PC-3 (cell line): ENCODE results near the gene CRLF1. TPM values are rescaled to one million over a fixed set of nuclear protein-coding genes. Genes with fewer than 3 reads are reported as not detected.
A peak's percentile ranks its signal among the peaks of the same experiment; 100 is the strongest.

Experiments
- ATAC-seq: fragments of 200-7000 bp; cut with Tn5 transposase; 2 replicates; pipeline ENCODE4 v1.9.1; 2020; ENCODE audit warnings: mild to moderate bottlenecking, moderate library complexity
- BruUV-seq: library from RNA; stranded (reverse); fragments of 400-500 nt; replicated peaks from 2 replicates; lab custom pipeline; 2021; lab: Mats Ljungman, UMichigan
- CTCF ChIA-PET: fragments of 300-600 bp; sonication (Branson Sonifier 250); formaldehyde crosslinking; loops from one replicate; lab custom pipeline; 2022; ENCODE audit warnings: antibody characterized with exemption; lab: Charles Lee
- POLR2A ChIA-PET: fragments of 300-600 bp; sonication (Branson Sonifier 250); formaldehyde crosslinking; loops from one replicate; lab custom pipeline; 2022; ENCODE audit warnings: antibody characterized with exemption; ENCODE audit not compliant: unreplicated experiment; lab: Charles Lee
- DNase-seq: peaks from one replicate; pipeline ENCODE4 v3.0.0-alpha.2; 2015
- H2AFZ ChIP-seq: fragments of 300-600 bp; sonication (generic); 2 replicates; pipeline ENCODE4 v1.6.0; 2016; ENCODE audit warnings: antibody characterized with exemption, low read length
- H3F3A ChIP-seq: fragments of 300-600 bp; sonication (generic); one replicate; pipeline ENCODE4 v1.6.0; 2017; ENCODE audit warnings: antibody characterized with exemption, low read length, control low read depth, mild to moderate bottlenecking; ENCODE audit not compliant: unreplicated experiment
- H3K27ac ChIP-seq: fragments of 300-600 bp; sonication (generic); 2 replicates; pipeline ENCODE4 v1.5.1; 2016; ENCODE audit warnings: mild to moderate bottlenecking, low read length
- H3K27me3 ChIP-seq: fragments of 300-600 bp; sonication (generic); 2 replicates; pipeline ENCODE4 v1.6.1; 2016; ENCODE audit warnings: low read length, mixed read lengths
- H3K36me3 ChIP-seq: fragments of 300-600 bp; sonication (generic); 2 replicates; pipeline ENCODE4 v1.6.1; 2016; ENCODE audit warnings: low read depth, mixed run types, low read length, mixed read lengths
- H3K4me1 ChIP-seq: fragments of 300-600 bp; sonication (generic); 2 replicates; pipeline ENCODE4 v1.5.1; 2016; ENCODE audit warnings: low read length; ENCODE audit not compliant: insufficient read depth
- H3K4me2 ChIP-seq: fragments of 300-600 bp; sonication (generic); 2 replicates; pipeline ENCODE4 v1.6.0; 2016; ENCODE audit warnings: low read length
- H3K4me3 ChIP-seq: fragments of 300-600 bp; sonication (generic); 2 replicates; pipeline ENCODE4 v1.5.1; 2016; ENCODE audit warnings: mild to moderate bottlenecking, low read length, mixed read lengths
- H3K79me2 ChIP-seq: fragments of 300-600 bp; sonication (generic); 2 replicates; pipeline ENCODE4 v1.6.1; 2017; ENCODE audit warnings: low read length, mixed read lengths
- H3K9ac ChIP-seq: fragments of 300-600 bp; sonication (generic); 2 replicates; pipeline ENCODE4 v1.6.0; 2016; ENCODE audit warnings: mild to moderate bottlenecking, low read length
- H3K9me2 ChIP-seq: fragments of 300-600 bp; sonication (generic); replicated peaks from 2 replicates; pipeline ENCODE4 v1.6.1; 2016; ENCODE audit warnings: mixed run types, low read length, mixed read lengths
- H3K9me3 ChIP-seq: fragments of 300-600 bp; sonication (generic); 2 replicates; pipeline ENCODE4 v1.6.1; 2016; ENCODE audit warnings: low read length, mixed read lengths
- H4K20me1 ChIP-seq: fragments of 300-600 bp; sonication (generic); 2 replicates; pipeline ENCODE4 v1.6.1; 2016; ENCODE audit warnings: low read length, mixed read lengths
- EZH2 ChIP-seq: fragments of 300-600 bp; sonication (generic); IDR thresholded peaks from one replicate; pipeline ENCODE4 v1.6.1; 2017; ENCODE audit warnings: antibody characterized with exemption, mild to moderate bottlenecking, low read length; ENCODE audit not compliant: unreplicated experiment
- EZH2phosphoT487 ChIP-seq: fragments of 300-600 bp; sonication (generic); IDR thresholded peaks from 2 replicates; pipeline ENCODE4 v1.6.1; 2018; ENCODE audit warnings: mild to moderate bottlenecking, antibody characterized with exemption, low read length, borderline replicate concordance
- intact Hi-C: fragments of 100-400 bp; cut with micrococcal nuclease; formaldehyde crosslinking; loops from 2 replicates; pipeline ENCODE4 v1.9.0; 2023
- total RNA-seq: library from RNA; depleted of rRNA; stranded (reverse); fragments of >200 nt; gene quantifications from 2 replicates; pipeline ENCODE4 v1.2.3, GENCODE V29; 2014
- TF ChIP-seq, protein P1 (sequence below): fragments of 300-600 bp; sonication (generic); conservative IDR thresholded peaks from 2 replicates; pipeline ENCODE4 v1.5.1; 2017; ENCODE audit warnings: antibody characterized with exemption, low read depth, mild to moderate bottlenecking, low read length

The CRLF1 gene
- total RNA-seq, 1 experiment from 2014 or later = 2.6 TPM

GRCh38 chr19:18608102-18608804 is 1.7 kb upstream of the CRLF1 start:
- Histone ChIP-seq H3K9me3 (no peaks in the 10 kb centered on the region), H3K4me2 (no peak overlapping the region), H3K4me3 (no peak overlapping the region), H3K27ac (no peak overlapping the region), H3K4me1 (peaks cover 9% of the 10 kb centered on the region; the same call in 1 of the 2 replicates), H3K9ac (no peak overlapping the region), H3F3A (peaks cover 5% of the 10 kb centered on the region), H2AFZ (no peak overlapping the region), H3K36me3 (no peaks in the 10 kb centered on the region), H3K79me2 (no peaks in the 10 kb centered on the region), H3K9me2 (no peaks in the 10 kb centered on the region), H3K27me3 (peaks cover 84% of the 10 kb centered on the region), H4K20me1 (no peaks in the 10 kb centered on the region)
- ChIA-PET POLR2A (no interaction called here), CTCF (no interaction called here)
- ATAC-seq = no peak
- DNase-seq = no peak
- intact Hi-C loops = loop anchor here (10.0 kb wide), 1 partner anchor 167 kb away; no protein-coding TSS in a partner anchor
- no TSS peak for BruUV-seq
- TF ChIP-seq, protein P1, sequence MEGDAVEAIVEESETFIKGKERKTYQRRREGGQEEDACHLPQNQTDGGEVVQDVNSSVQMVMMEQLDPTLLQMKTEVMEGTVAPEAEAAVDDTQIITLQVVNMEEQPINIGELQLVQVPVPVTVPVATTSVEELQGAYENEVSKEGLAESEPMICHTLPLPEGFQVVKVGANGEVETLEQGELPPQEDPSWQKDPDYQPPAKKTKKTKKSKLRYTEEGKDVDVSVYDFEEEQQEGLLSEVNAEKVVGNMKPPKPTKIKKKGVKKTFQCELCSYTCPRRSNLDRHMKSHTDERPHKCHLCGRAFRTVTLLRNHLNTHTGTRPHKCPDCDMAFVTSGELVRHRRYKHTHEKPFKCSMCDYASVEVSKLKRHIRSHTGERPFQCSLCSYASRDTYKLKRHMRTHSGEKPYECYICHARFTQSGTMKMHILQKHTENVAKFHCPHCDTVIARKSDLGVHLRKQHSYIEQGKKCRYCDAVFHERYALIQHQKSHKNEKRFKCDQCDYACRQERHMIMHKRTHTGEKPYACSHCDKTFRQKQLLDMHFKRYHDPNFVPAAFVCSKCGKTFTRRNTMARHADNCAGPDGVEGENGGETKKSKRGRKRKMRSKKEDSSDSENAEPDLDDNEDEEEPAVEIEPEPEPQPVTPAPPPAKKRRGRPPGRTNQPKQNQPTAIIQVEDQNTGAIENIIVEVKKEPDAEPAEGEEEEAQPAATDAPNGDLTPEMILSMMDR = no peak
- TF ChIP-seq EZH2 = peak; percentile 1
- TF ChIP-seq EZH2phosphoT487 = no peak

DNA sequence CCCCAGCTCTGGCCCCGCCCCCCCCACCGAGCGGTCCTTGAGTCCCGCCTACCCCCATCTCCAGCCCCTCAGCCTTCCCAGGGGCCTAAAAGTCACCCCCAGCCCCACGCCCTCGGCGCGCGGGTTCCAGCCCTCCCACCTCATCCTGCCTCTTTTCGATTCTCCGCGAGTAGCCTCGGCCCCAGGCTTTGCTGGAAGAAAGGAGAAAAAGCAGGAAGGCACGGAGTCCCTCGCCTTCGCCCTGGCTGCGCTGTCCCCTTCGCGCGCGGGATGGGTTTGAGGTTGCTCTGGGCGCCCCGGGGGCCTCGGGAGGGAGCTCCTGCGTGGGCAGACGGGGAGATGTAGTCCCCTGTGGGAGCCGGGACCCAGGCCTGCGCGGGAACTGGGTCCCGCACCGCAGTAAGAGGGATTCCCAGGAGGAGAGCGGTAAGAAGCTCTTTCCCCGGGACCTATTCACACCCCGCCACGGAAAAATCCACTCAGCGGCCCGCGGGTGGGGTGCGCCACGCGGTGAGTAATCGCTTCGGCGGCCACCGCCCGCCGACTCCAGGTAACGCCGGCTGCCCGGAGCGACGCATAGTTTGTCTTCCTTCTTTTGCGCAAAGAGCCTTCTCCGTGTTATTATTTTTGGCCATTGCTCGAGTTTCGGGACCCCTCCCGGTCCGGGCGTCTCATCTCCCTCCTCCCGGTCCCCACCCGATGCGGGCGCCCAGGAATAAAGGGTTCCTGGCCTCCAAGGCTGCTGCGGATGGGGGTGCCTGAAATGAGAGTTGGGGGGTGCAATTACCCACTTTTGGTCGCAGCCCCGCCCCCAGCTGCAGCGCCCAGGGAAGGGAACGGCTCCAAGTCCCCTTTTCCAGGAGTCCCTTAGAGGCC is 865 bp upstream of the CRLF1 start:
- Histone ChIP-seq H2AFZ (no peak overlapping the region), H3K4me2 (peak overlapping the region; percentile 51; the same call in 1 of the 2 replicates), H3K36me3 (no peaks in the 10 kb centered on the region), H3K4me3 (no peak overlapping the region), H3K9me2 (no peaks in the 10 kb centered on the region), H3K27me3 (peaks cover 76% of the 10 kb centered on the region), H3K9me3 (no peaks in the 10 kb centered on the region), H4K20me1 (no peaks in the 10 kb centered on the region), H3K79me2 (no peaks in the 10 kb centered on the region), H3F3A (peaks cover 5% of the 10 kb centered on the region), H3K27ac (no peak overlapping the region), H3K4me1 (peaks cover 7% of the 10 kb centered on the region; the same call in 1 of the 2 replicates), H3K9ac (no peak overlapping the region)
- DNase-seq = no peak
- intact Hi-C loops = loop anchor here (10.0 kb wide), 1 partner anchor 167 kb away; no protein-coding TSS in a partner anchor
- BruUV-seq = no TSS peak
- ATAC-seq = no peak
- TF ChIP-seq EZH2phosphoT487 (no peak), EZH2 (peak; percentile 95)
- POLR2A ChIA-PET = no interaction called here
- CTCF ChIA-PET = no interaction called here

DNA sequence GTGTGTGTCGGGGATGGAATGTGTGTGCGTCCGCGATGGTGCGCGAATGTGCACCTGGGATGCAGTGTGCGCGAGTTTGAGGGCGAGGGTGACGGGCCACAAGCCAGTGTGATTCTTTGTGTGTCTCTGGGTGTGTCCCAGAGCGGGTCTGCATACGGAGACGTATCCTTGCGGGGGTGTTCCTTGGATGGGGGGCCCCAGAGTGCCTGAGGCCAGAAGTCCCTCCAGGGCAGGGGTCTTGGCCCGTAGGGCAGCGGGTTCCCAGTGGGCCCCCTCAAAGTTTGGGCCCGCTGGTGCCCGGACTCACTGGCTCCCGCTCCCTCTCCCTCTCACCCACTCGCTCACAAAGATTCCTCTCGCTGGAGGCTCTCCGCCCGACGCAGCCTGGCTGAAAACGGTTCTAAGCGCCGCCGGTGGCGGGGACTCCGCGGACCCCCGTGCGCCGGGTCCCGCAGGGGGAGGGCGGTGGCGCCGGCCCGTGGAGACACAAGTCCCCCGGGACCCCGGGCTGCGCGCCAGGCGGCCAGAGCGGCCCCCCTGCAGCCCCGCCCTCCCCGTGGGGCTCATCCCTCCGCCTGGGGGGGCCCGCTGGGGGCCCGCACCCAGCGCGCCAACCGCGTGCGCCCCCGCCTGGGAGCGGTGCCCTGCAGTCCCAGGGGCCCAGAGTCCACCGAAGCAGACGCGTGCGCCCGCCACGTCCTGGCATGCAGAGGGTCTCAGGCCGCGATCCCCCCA is 886 bp downstream of the CRLF1 start:
- Histone ChIP-seq H3K4me1 (no peaks in the 10 kb centered on the region; the same call in 1 of the 2 replicates), H3K27me3 (peaks cover 59% of the 10 kb centered on the region), H3K4me2 (no peak overlapping the region), H3F3A (peaks cover 5% of the 10 kb centered on the region), H3K9me3 (no peaks in the 10 kb centered on the region), H3K9me2 (no peaks in the 10 kb centered on the region), H3K36me3 (no peaks in the 10 kb centered on the region), H3K79me2 (no peaks in the 10 kb centered on the region), H3K9ac (no peak overlapping the region), H3K27ac (no peak overlapping the region), H4K20me1 (no peaks in the 10 kb centered on the region), H2AFZ (no peak overlapping the region), H3K4me3 (no peak overlapping the region)
- intact Hi-C loops = loop anchor here (10.0 kb wide), 1 partner anchor 169 kb away; no protein-coding TSS in a partner anchor
- DNase-seq (no peak), ATAC-seq (0 out of 2 replicates have a peak, but pooled peaks have one; percentile 20)
- TF ChIP-seq, protein P1 = no peak
- TF ChIP-seq EZH2 (peak; percentile 65), EZH2phosphoT487 (no peak)
- POLR2A ChIA-PET = no interaction called here
- CTCF ChIA-PET = no interaction called here
- no TSS peak for BruUV-seq
